Measurements from ENCODE around the gene ZFYVE28. TPM values are rescaled to one million over a fixed set of nuclear protein-coding genes. Genes with fewer than 3 reads are reported as not detected.

The ZFYVE28 gene
- total RNA-seq, 3 donors from 2014 or later, result 12.3 to 14.1 (median 13.9) TPM

DNA sequence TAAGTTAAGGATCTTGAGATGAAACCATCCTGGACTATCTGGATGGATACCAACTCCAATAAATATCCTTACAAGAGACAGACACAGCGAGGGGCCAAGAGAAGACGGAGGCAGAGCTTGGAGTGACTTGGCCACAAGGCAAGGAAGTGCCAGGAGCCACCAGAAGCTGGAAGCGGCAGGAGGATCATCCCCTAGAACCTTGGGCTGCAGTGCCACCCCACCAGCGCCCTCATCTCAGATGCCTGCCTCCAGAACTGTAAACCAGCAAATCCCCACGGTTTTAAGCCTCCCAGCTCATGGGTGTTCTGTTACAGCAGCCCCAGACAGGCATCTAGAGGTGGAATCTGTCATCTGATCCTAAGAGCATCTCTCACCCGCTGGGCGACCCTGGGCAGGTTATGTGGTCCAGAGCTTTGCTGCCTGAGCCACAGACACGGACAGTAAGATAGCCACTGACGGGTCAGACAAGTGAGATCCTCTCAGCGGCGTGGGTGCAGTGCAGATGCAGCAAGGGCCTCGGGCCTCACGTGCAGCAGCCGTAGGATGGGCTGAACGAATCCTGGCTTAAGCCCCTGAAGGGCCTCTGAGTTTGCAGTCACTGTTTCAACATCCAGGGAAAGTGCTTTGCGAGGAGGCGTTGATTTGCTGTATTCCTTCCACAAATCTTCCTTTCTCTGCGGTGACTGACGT, 131.4 kb downstream of the ZFYVE28 start:
- Histone ChIP-seq H3K27ac (no peak overlapping the region), H3K4me1 (no peaks in the 10 kb centered on the region), H3K36me3 (no peaks in the 10 kb centered on the region), H3K27me3 (no peaks in the 10 kb centered on the region), H3K9me3 (no peaks in the 10 kb centered on the region), H3K4me3 (no peak overlapping the region)
- TF ChIP-seq POLR2AphosphoS5 (IDR thresholded peaks at IDR 0.05) (no peak), POLR2A (IDR thresholded peaks at IDR 0.05) (no peak)
- TF ChIP-seq, protein P1, sequence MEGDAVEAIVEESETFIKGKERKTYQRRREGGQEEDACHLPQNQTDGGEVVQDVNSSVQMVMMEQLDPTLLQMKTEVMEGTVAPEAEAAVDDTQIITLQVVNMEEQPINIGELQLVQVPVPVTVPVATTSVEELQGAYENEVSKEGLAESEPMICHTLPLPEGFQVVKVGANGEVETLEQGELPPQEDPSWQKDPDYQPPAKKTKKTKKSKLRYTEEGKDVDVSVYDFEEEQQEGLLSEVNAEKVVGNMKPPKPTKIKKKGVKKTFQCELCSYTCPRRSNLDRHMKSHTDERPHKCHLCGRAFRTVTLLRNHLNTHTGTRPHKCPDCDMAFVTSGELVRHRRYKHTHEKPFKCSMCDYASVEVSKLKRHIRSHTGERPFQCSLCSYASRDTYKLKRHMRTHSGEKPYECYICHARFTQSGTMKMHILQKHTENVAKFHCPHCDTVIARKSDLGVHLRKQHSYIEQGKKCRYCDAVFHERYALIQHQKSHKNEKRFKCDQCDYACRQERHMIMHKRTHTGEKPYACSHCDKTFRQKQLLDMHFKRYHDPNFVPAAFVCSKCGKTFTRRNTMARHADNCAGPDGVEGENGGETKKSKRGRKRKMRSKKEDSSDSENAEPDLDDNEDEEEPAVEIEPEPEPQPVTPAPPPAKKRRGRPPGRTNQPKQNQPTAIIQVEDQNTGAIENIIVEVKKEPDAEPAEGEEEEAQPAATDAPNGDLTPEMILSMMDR (IDR thresholded peaks at IDR 0.05), result no peak
- no peak for DNase-seq (ENCODE audit: low spot score in 2 of 2)
- intact Hi-C loops (cut with DNase I; ENCODE audit: low total_unique reads), result no loop called here

DNA sequence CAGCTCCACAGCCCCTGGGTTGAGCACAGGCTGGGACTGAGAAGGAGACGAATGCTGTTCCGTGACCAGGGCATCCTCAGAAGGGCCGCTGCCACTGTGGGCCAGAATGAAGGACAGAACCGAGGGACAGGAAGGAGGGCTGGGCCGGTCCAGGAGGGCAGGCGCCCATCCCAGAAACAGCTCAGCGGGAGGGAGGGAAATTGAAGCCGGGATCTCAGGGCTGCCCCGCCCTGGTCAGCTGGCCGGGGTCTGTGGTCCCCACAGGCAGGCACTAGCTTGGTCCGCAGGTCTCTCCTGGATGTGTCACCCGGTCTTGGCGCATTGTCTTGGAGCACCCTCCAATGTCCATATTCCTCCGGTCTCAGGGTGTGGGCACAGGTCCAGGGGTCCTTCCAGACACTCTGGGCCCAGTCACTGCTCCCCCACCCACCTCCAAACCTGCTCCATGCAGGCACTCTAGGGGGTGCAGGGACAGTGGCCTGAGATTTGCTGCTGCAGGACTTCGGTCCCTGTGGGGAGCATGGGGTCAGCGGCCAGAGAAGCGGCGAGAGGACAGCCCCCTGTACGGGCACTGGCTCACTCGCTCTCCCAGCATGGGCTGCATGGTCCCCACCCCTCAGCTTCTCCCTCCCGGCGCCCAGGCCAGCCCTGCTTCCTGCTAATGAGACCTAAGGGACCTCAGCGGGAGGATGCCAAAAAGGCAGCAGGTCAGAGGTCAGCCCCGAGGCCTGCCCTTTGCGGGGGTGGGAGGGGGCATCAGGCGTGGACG, 132.6 kb downstream of the ZFYVE28 start:
- no peak overlapping the region for H3K4me3 ChIP-seq
- no peak for DNase-seq (ENCODE audit: low spot score in 2 of 2)

DNA sequence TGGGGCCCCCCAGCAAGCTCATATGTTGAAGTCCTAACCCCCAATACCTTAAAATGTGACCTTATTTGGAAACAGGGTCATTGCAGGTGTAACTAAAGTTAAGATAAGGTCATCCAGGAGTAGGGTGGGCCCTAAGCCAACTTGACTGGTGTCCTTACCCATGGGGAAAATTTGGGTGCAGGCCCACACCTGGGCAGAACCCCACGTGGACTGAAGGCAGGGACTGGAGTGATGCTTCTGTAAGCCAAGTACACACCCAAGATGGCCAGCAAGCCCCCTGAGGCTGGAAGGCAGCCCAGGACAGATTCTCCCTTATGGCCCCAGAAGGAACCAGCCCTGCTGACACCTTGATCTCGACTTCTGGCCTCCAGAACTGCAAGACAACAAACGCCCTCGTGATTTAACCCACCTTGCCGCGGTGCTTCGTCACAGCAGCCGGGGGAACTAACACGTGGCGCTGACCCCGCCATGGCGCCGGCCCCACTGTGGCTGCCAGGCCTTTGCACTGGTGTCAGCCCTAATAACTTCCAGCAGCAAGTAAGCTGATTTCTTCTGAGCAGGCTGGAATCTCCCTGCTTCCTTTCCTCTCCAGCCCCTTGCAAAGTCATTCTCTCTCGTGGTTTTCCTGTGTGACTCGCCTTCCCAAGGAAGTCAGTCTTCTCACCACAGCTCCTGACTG, 133.4 kb downstream of the ZFYVE28 start:
- no peaks in the 10 kb centered on the region for H3K9me3 ChIP-seq
- H3K27ac ChIP-seq, result no peak overlapping the region
- intact Hi-C loops (cut with DNase I; ENCODE audit: low total_unique reads), result no loop called here
- no peaks in the 10 kb centered on the region for H3K4me1 ChIP-seq
- DNase-seq (ENCODE audit: low spot score in 2 of 2), result no peak
- no peaks in the 10 kb centered on the region for H3K27me3 ChIP-seq
- no peak overlapping the region for H3K4me3 ChIP-seq
- no peaks in the 10 kb centered on the region for H3K36me3 ChIP-seq
- no peak for TF ChIP-seq POLR2A (IDR thresholded peaks at IDR 0.05)

More for the DNA sequence above, 132.6 kb downstream of the ZFYVE28 start:
- Histone ChIP-seq H3K27ac (no peak overlapping the region), H3K9me3 (no peaks in the 10 kb centered on the region), H3K27me3 (no peaks in the 10 kb centered on the region), H3K36me3 (no peaks in the 10 kb centered on the region), H3K4me1 (no peaks in the 10 kb centered on the region)
- TF ChIP-seq, protein P1 (IDR thresholded peaks at IDR 0.05), result no peak
- TF ChIP-seq POLR2A (IDR thresholded peaks at IDR 0.05), result no peak
- no peak for TF ChIP-seq POLR2AphosphoS5 (IDR thresholded peaks at IDR 0.05)
- intact Hi-C loops (cut with DNase I; ENCODE audit: low total_unique reads), result no loop called here

DNA sequence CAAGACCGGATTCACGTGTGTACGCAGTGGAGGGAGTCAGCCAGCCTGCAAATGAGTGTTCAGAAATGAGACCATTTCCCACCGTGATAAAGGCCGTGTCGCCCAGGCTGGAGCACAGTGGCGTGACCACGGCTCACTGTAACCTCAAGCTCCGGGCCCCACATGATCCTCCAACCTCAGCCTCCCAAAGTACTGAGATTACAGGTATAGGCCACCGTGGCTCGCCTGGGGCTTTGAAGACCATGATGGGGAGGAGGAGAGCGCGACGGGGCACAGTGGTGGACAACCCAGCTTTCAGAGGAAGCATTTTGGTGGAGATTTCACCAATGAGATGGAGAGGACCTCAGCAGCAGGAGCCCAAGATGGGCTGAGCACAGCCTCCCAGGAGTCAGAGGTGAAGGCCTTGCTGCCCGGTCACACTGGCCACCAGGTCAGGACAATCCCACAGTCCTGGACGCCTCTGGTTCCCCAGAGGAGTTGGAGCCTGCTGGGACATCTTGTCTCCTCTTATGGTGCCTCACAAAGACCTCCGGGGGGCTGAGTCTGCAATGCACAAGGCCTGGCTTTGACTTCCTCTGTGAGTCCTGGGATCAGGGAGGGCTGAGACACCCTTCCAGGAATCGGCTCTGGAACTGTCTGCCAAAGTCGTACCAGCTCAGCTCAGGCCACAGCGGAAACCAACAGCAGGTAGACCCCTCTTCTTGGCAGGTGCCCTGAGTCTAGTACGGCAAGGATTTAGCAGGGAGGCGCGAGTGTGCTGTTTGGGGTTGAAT, 134.1 kb downstream of the ZFYVE28 start:
- DNase-seq (ENCODE audit: low spot score in 2 of 2), result no peak
- Histone ChIP-seq H3K27ac (no peak overlapping the region), H3K4me1 (no peaks in the 10 kb centered on the region), H3K9me3 (no peaks in the 10 kb centered on the region), H3K4me3 (no peak overlapping the region), H3K36me3 (no peaks in the 10 kb centered on the region), H3K27me3 (no peaks in the 10 kb centered on the region)
- TF ChIP-seq POLR2A (IDR thresholded peaks at IDR 0.05) (no peak), POLR2AphosphoS5 (IDR thresholded peaks at IDR 0.05) (no peak)
- TF ChIP-seq, protein P1 (IDR thresholded peaks at IDR 0.05), result no peak
- intact Hi-C loops (cut with DNase I; ENCODE audit: low total_unique reads), result no loop called here

DNA sequence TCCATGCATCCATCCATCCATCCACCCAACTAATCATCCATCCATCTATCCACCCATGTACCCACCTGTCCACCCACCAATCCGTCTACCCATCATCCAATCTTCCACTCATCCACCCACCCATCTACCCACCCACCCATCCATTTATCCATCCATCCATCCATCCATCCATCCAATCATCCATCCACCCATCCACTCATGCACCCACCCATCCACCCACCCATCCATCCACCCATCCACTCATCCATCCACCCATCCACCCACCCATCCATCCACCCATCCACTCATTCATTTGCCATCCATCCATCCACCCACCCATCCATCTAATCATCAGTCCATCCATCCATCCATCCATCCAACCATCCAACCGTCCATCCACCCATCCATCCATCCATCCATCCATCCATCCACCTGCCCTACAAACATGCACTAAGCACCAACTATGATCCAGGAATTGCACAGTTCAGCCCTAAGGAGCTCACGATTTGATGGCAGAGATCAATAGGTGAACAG, 135.2 kb downstream of the ZFYVE28 start:
- Histone ChIP-seq H3K27ac (no peak overlapping the region), H3K36me3 (no peaks in the 10 kb centered on the region), H3K4me1 (no peaks in the 10 kb centered on the region), H3K4me3 (no peak overlapping the region), H3K27me3 (no peaks in the 10 kb centered on the region), H3K9me3 (no peaks in the 10 kb centered on the region)
- TF ChIP-seq, protein P1 (IDR thresholded peaks at IDR 0.05), result no peak
- TF ChIP-seq POLR2AphosphoS5 (IDR thresholded peaks at IDR 0.05) (no peak), POLR2A (IDR thresholded peaks at IDR 0.05) (no peak)
- DNase-seq (ENCODE audit: low spot score in 2 of 2), result no peak
- intact Hi-C loops (cut with DNase I; ENCODE audit: low total_unique reads), result no loop called here
